ENCODE results near the gene ST8SIA6. TPM values are rescaled to one million over a fixed set of nuclear protein-coding genes. Genes with fewer than 3 reads are reported as not detected.

Gene ST8SIA6
- total RNA-seq, 2 experiments from 2014 or later: 0.19 to 0.34 TPM

GRCh38 chr10:17358461-17358860 lies 95.9 kb downstream of the ST8SIA6 start:
- Mint-ChIP-seq H3K27ac (no peak overlapping the region), H3K27me3 (peaks cover 14% of the 10 kb centered on the region), H3K4me3 (no peak overlapping the region), H3K36me3 (ENCODE audit: low read depth) (no peaks in the 10 kb centered on the region), H3K9me3 (no peaks in the 10 kb centered on the region), H3K4me1 (ENCODE audit: low read depth) (no peaks in the 10 kb centered on the region)
- H3K36me3 ChIP-seq (ENCODE audit: insufficient read depth, low read length): no peaks in the 10 kb centered on the region
- ChIA-PET POLR2A (no interaction called here), CTCF (no interaction called here)
- ATAC-seq (ENCODE audit: poor library complexity) (no peak), DNase-seq (no peak)
- no peaks in the 10 kb centered on the region for H3K9me3 ChIP-seq (ENCODE audit: control insufficient read depth in 1 of 2, insufficient read depth in 1 of 2, low read length in 2 of 2)
- H3K27ac ChIP-seq (ENCODE audit: low read depth in 1 of 2, low read length in 2 of 2): no peak overlapping the region
- no peak overlapping the region for H3K4me3 ChIP-seq (ENCODE audit: low read length)
- intact Hi-C loops (cut with DNase I, micrococcal nuclease): no loop called here
- TF ChIP-seq CTCF (IDR thresholded peaks at IDR 0.05): no peak
- no peaks in the 10 kb centered on the region for H3K27me3 ChIP-seq (ENCODE audit: control insufficient read depth in 1 of 2, insufficient read depth in 2 of 2, low read length in 2 of 2)
- H3K4me1 ChIP-seq (ENCODE audit: insufficient read depth, low read length): no peaks in the 10 kb centered on the region

DNA sequence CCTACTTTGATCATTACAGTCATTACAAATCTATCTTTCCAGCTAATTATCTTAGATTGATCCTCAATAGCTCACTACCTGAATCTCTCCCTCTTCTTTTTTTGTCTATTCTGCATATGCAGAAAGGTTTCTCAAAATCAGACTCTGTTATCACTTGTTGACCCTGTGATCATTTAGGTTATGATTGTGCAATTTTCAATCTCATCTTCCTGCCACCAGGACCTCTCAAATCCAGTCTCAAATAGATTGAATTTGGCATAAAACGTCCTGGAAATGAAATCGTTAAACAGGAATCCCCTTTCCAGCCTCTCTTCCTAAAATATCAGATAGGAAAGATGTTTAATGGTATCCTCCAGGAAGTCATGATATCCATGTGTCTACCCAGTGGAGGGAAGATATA lies 96.6 kb downstream of the ST8SIA6 start:
- DNase-seq (no peak), ATAC-seq (ENCODE audit: poor library complexity) (no peak)
- H3K4me3 ChIP-seq (ENCODE audit: low read length): no peak overlapping the region
- Mint-ChIP-seq H3K27me3 (peaks cover 14% of the 10 kb centered on the region), H3K9me3 (no peaks in the 10 kb centered on the region), H3K4me3 (no peak overlapping the region), H3K27ac (no peak overlapping the region), H3K36me3 (ENCODE audit: low read depth) (no peaks in the 10 kb centered on the region), H3K4me1 (ENCODE audit: low read depth) (no peaks in the 10 kb centered on the region)
- ChIA-PET POLR2A (no interaction called here), CTCF (no interaction called here)
- intact Hi-C loops (cut with DNase I, micrococcal nuclease): no loop called here
- no peak overlapping the region for H3K27ac ChIP-seq (ENCODE audit: low read depth in 1 of 2, low read length in 2 of 2)
- no peaks in the 10 kb centered on the region for H3K9me3 ChIP-seq (ENCODE audit: control insufficient read depth in 1 of 2, insufficient read depth in 1 of 2, low read length in 2 of 2)
- no peaks in the 10 kb centered on the region for H3K4me1 ChIP-seq (ENCODE audit: insufficient read depth, low read length)
- TF ChIP-seq CTCF (IDR thresholded peaks at IDR 0.05): no peak
- no peaks in the 10 kb centered on the region for H3K36me3 ChIP-seq (ENCODE audit: insufficient read depth, low read length)
- H3K27me3 ChIP-seq (ENCODE audit: control insufficient read depth in 1 of 2, insufficient read depth in 2 of 2, low read length in 2 of 2): no peaks in the 10 kb centered on the region

GRCh38 chr10:17356820-17357219 lies 97.6 kb downstream of the ST8SIA6 start:
- Histone ChIP-seq H3K4me1 (ENCODE audit: insufficient read depth, low read length) (no peaks in the 10 kb centered on the region), H3K9me3 (ENCODE audit: control insufficient read depth in 1 of 2, insufficient read depth in 1 of 2, low read length in 2 of 2) (no peaks in the 10 kb centered on the region), H3K27me3 (ENCODE audit: control insufficient read depth in 1 of 2, insufficient read depth in 2 of 2, low read length in 2 of 2) (no peaks in the 10 kb centered on the region), H3K36me3 (ENCODE audit: insufficient read depth, low read length) (no peaks in the 10 kb centered on the region), H3K27ac (ENCODE audit: low read depth in 1 of 2, low read length in 2 of 2) (no peak overlapping the region), H3K4me3 (ENCODE audit: low read length) (no peak overlapping the region)
- intact Hi-C loops (cut with DNase I, micrococcal nuclease): no loop called here
- POLR2A ChIA-PET: no interaction called here
- H3K9me3 Mint-ChIP-seq: no peaks in the 10 kb centered on the region
- H3K27ac Mint-ChIP-seq: no peak overlapping the region
- no peak overlapping the region for H3K4me3 Mint-ChIP-seq
- CTCF ChIA-PET: no interaction called here
- DNase-seq: no peak
- no peak for TF ChIP-seq CTCF (IDR thresholded peaks at IDR 0.05)
- peaks cover 14% of the 10 kb centered on the region for H3K27me3 Mint-ChIP-seq
- no peak for ATAC-seq (ENCODE audit: poor library complexity)
- no peaks in the 10 kb centered on the region for H3K4me1 Mint-ChIP-seq (ENCODE audit: low read depth)
- no peaks in the 10 kb centered on the region for H3K36me3 Mint-ChIP-seq (ENCODE audit: low read depth)

Measured in CD4-positive, alpha-beta T cell (primary cell).